Measurements from ENCODE around the gene TSPAN18. TPM values are rescaled to one million over a fixed set of nuclear protein-coding genes. Genes with fewer than 3 reads are reported as not detected.

Gene TSPAN18
- total and polyA plus RNA-seq, 2 of the 8 experiments (the other 6 are each of a cell fraction or from before 2014, with no cell fraction given) = 5.2 to 10.2 TPM

DNA sequence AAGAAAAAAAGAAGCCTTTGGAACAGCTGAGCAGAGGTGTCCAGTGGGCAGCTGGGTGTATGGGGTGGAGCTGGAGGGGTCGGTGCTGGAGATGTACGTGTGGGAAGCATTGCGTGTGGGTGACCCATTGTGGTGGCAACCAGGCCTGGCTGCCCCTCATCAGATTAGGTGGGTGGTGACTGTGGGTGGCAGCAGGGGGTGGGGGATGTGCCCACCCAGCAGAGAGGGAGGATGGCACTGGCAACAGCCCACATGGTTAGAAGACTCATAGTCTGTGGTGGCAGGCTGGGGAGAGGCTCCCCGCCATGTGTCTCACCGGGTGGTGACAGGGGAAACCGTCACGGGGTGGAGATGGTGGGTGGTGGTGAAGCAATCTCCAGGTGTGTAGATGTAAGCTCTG, 196.4 kb downstream of the TSPAN18 start:
- WGBS, 2 experiments (ENCODE audit: extremely low coverage in 1 of 2, insufficient coverage in 1 of 2, insufficient read length in 1 of 2, insufficient replicate concordance in 2 of 2, low coverage in 1 of 2, low lambda C conversion rate in 2 of 2, missing lambda C conversion rate in 1 of 2) = 91% methylated on average over 7 of the region's 7 CpGs; no CpG with 5 or more reads in 1 of the 2 experiments
- Histone ChIP-seq H3K4me1 (replicated peaks in 1 of 4; ENCODE audit: control insufficient read depth in 3 of 4, insufficient read depth in 4 of 4, low read length in 3 of 4) (peaks cover 0 to 10% (median 6%) of the 10 kb centered on the region in 4 experiments; a peak in 6 of 7 replicates), H2BK5ac (ENCODE audit: low read depth, low read length) (no peak overlapping the region), H3K4me3 (ENCODE audit: extremely low read depth in 1 of 4, insufficient read depth in 2 of 4, low read depth in 3 of 4, low read length in 4 of 4) (no peak overlapping the region), H3K18ac (ENCODE audit: extremely low read depth, low read length) (no peak overlapping the region), H3K14ac (ENCODE audit: insufficient read length) (no peak overlapping the region), H3K9me3 (ENCODE audit: insufficient read depth in 2 of 2, low read depth in 1 of 2, low read length in 1 of 2) (no peaks in the 10 kb centered on the region), H3K79me1 (ENCODE audit: low read depth, low read length) (no peaks in the 10 kb centered on the region), H3K23me2 (ENCODE audit: low read depth, low read length) (no peaks in the 10 kb centered on the region), H3K79me2 (ENCODE audit: control insufficient read depth in 1 of 2, insufficient read depth in 2 of 2, low read length in 2 of 2) (no peaks in the 10 kb centered on the region), H3K9ac (replicated peaks in 1 of 4; ENCODE audit: extremely low read depth in 1 of 4, low read depth in 3 of 4, low read length in 3 of 4) (no peak overlapping the region), H3K27ac (ENCODE audit: low read depth, low read length) (no peak overlapping the region), H2AK5ac (ENCODE audit: low read depth, low read length) (no peak overlapping the region), H3K4ac (replicated peaks; ENCODE audit: insufficient read length, low read depth, low read length) (no peak overlapping the region), H4K20me1 (replicated peaks in 1 of 2; ENCODE audit: control insufficient read depth in 1 of 2, insufficient read depth in 2 of 2, low read length in 2 of 2) (no peaks in the 10 kb centered on the region), H4K8ac (ENCODE audit: extremely low read depth, insufficient read depth, low read length) (no peak overlapping the region), H3K4me2 (ENCODE audit: insufficient read depth in 1 of 2, low read depth in 2 of 2, low read length in 2 of 2) (no peak overlapping the region), H2BK12ac (ENCODE audit: low read depth, low read length) (no peak overlapping the region), H4K5ac (ENCODE audit: insufficient read length, low read depth, low read length) (no peak overlapping the region), H2BK20ac (ENCODE audit: low read length) (no peak overlapping the region), H4K91ac (replicated peaks; ENCODE audit: insufficient read length, low read length) (no peak overlapping the region), H3K23ac (ENCODE audit: insufficient read length) (no peak overlapping the region), H2AFZ (ENCODE audit: low read length) (no peak overlapping the region), H3K36me3 (ENCODE audit: control insufficient read depth in 2 of 4, insufficient read depth in 4 of 4, low read length in 3 of 4) (no peaks in the 10 kb centered on the region), H2BK15ac (ENCODE audit: low read length) (no peak overlapping the region), H3K27me3 (replicated peaks in 1 of 4; ENCODE audit: control insufficient read depth in 3 of 4, extremely low read depth in 1 of 4, insufficient read depth in 3 of 4, low read length in 3 of 4) (no peaks in the 10 kb centered on the region), H3K56ac (replicated peaks; ENCODE audit: insufficient read length, low read depth, low read length) (no peak overlapping the region), H2BK120ac (replicated peaks; ENCODE audit: low read depth, low read length) (no peak overlapping the region)
- POLR2A ChIA-PET (ENCODE audit: partially characterized antibody) = no interaction called here
- CTCF ChIA-PET (ENCODE audit: partially characterized antibody) = interaction anchor here (0.7 to 1.8 kb wide), 8 partner anchors 9 to 302 kb away, joined by 3 to 6 read pairs (median 4); no protein-coding TSS in a partner anchor
- FAIRE-seq (no peak), DNase-seq (ENCODE audit: low read depth in 1 of 2, low spot score in 2 of 2) (no peak)
- TF ChIP-seq SIRT6 (IDR thresholded peaks at IDR 0.05; ENCODE audit: low read length) = no peak
- no peak for TF ChIP-seq RNF2 (IDR thresholded peaks at IDR 0.05; ENCODE audit: borderline replicate concordance, low read depth, low read length, missing control alignments, poor library complexity, severe bottlenecking)
